HepG2 (cell line): ENCODE data around the gene C1orf21. TPM values are rescaled to one million over a fixed set of nuclear protein-coding genes. Genes with fewer than 3 reads are reported as not detected.

Source experiments
- ATF3 ChIP-seq: sonication (generic); formaldehyde crosslinking; IDR thresholded peaks from 2 replicates; pipeline ENCODE4 v1.4.0; 2020; ENCODE audit warnings: missing genetic modification reagents
- BORCS8-MEF2B ChIP-seq: sonication (generic); formaldehyde crosslinking; IDR thresholded peaks from 2 replicates; pipeline ENCODE4 v1.8.0; 2022; ENCODE audit warnings: mild to moderate bottlenecking, missing genetic modification reagents
- CBFB ChIP-seq: sonication (generic); formaldehyde crosslinking; IDR thresholded peaks from 2 replicates; pipeline ENCODE4 v1.4.0; 2020; ENCODE audit warnings: missing genetic modification reagents
- DPF2 ChIP-seq: sonication (generic); formaldehyde crosslinking; IDR thresholded peaks from 2 replicates; pipeline ENCODE4 v1.4.0; 2020; ENCODE audit warnings: mild to moderate bottlenecking, low read depth, missing genetic modification reagents, borderline replicate concordance
- MED8 ChIP-seq: sonication (generic); formaldehyde crosslinking; IDR thresholded peaks from 2 replicates; pipeline ENCODE4 v1.8.1; 2023; ENCODE audit warnings: mild to moderate bottlenecking, missing genetic modification reagents; ENCODE audit not compliant: insufficient replicate concordance
- NFAT5 ChIP-seq: sonication (generic); formaldehyde crosslinking; IDR thresholded peaks from 2 replicates; pipeline ENCODE4 v1.4.0; 2020; ENCODE audit warnings: missing genetic modification reagents
- PHF5A ChIP-seq: IDR thresholded peaks from one replicate; pipeline ENCODE4 v1.6.1; 2018; ENCODE audit warnings: low read depth, missing genetic modification reagents; ENCODE audit not compliant: unreplicated experiment
- POLR2AphosphoS5 ChIP-seq: IDR thresholded peaks from 2 replicates; pipeline ENCODE4 v1.6.1; 2012; ENCODE audit warnings: low read depth, low read length
- RAD51 ChIP-seq: fragments of 450-650 bp; IDR thresholded peaks from 2 replicates; pipeline ENCODE4 v1.6.1; 2016; ENCODE audit warnings: borderline replicate concordance
- RFX5 ChIP-seq: IDR thresholded peaks from 2 replicates; pipeline ENCODE4 v1.6.1; 2011; ENCODE audit warnings: low read depth, low read length, improper control_type of control experiment
- SALL1 ChIP-seq: sonication (generic); formaldehyde crosslinking; IDR thresholded peaks from 2 replicates; pipeline ENCODE4 v1.8.0; 2022; ENCODE audit warnings: mild to moderate bottlenecking, missing genetic modification reagents
- ZNF224 ChIP-seq: sonication (generic); formaldehyde crosslinking; IDR thresholded peaks from 2 replicates; pipeline ENCODE4 v1.5.0; 2020; ENCODE audit warnings: mild to moderate bottlenecking, missing genetic modification reagents
- ZNF253 ChIP-seq: sonication (generic); formaldehyde crosslinking; IDR thresholded peaks from 2 replicates; pipeline ENCODE4 v1.8.0; 2022; ENCODE audit warnings: mild to moderate bottlenecking, missing genetic modification reagents, borderline replicate concordance
- ZNF335 ChIP-seq: sonication (generic); formaldehyde crosslinking; IDR thresholded peaks from 2 replicates; pipeline ENCODE4 v1.4.0; 2020; ENCODE audit warnings: missing genetic modification reagents
- ZNF569 ChIP-seq: sonication (generic); formaldehyde crosslinking; IDR thresholded peaks from 2 replicates; pipeline ENCODE4 v1.5.0; 2020; ENCODE audit warnings: mild to moderate bottlenecking, missing genetic modification reagents, moderate library complexity, borderline replicate concordance
- polyA plus RNA-seq, 8 experiments: library from polyadenylated mRNA; depleted of rRNA in 3 of 8; stranded (reverse) in 7 of 8; unstranded in 1 of 8; fragments of >200 nt; fragmentation: Illumina TruSeq in 4 of 8; extraction: Trizol in 4 of 8; gene quantifications; 2 replicates each; pipeline versions ENCODE4 v1.2.1 to v1.2.3, GENCODE V29; 2011 to 2016; ENCODE audit warnings: low read depth in 4 of 8, missing spikeins in 1 of 8, mixed read lengths in 1 of 8; ENCODE audit not compliant: insufficient read depth in 1 of 8
- total RNA-seq, 5 experiments: library from RNA; depleted of rRNA; stranded (reverse); fragments of >200 nt; fragmentation: Illumina TruSeq; extraction: Trizol; gene quantifications; 2 replicates each; pipeline ENCODE4 v1.2.3, GENCODE V29; 2016; ENCODE audit warnings: low read depth in 1 of 5
- TF ChIP-seq, protein P1 (sequence below): sonication (generic); formaldehyde crosslinking; IDR thresholded peaks from 2 replicates; pipeline ENCODE4; 2020; ENCODE audit warnings: missing genetic modification reagents, mild to moderate bottlenecking, borderline replicate concordance
- TF ChIP-seq, protein P2 (sequence below): sonication (generic); formaldehyde crosslinking; IDR thresholded peaks from 2 replicates; pipeline ENCODE4 v1.5.0; 2020; ENCODE audit warnings: mild to moderate bottlenecking, missing genetic modification reagents
- TF ChIP-seq, protein P3 (sequence below): sonication (generic); formaldehyde crosslinking; IDR thresholded peaks from 2 replicates; pipeline ENCODE4 v1.4.0; 2020; ENCODE audit warnings: missing genetic modification reagents

The C1orf21 gene
- total and polyA plus RNA-seq, 2 of the 13 experiments (the other 11 are each of a cell fraction or from before 2014, with no cell fraction given), result not detected

DNA sequence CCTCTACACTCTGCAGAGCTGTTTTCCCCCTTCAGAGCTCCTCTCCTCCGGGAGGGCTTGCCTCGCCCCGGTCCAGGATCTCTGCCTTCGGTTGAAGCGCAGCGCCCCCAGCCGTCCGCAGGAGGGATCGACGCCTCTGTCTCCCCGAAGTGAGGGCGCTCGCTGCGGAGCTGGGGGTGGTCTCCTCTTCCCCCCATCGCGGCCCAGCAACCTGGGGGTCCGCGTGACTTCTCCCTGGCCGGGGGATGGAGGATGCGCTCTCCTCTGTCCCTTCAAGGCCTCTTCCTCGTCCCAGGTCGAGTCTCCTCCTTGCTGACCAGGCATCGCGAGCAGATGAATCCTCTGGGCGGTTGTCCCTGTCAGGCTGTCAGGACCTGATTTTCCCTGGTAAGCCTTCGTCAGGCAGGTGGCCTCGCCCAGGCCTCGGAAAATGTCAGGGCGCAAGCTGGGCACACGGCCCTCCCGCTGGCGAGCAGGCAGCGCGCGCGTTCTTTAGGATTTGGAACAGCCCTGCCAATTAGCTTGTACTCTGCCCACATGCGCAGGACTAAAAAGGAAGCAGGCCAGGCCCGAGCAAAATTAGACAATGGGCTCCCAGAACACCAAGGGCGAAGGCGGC, 277.3 kb downstream of the C1orf21 start (continued):
- TF ChIP-seq NFAT5 (CRISPR knock-in tag) (no peak), POLR2AphosphoS5 (no peak), MED8 (CRISPR knock-in tag) (no peak), BORCS8-MEF2B (CRISPR knock-in tag) (no peak), SALL1 (CRISPR knock-in tag) (peak; percentile 27; the same call in 1 of the 2 replicates), DPF2 (CRISPR knock-in tag) (no peak), ZNF569 (CRISPR knock-in tag) (no peak), ZNF224 (no peak), ZNF335 (no peak), RFX5 (no peak), ZNF253 (CRISPR knock-in tag) (no peak), CBFB (CRISPR knock-in tag) (no peak), RAD51 (no peak), ATF3 (CRISPR knock-in tag) (no peak), PHF5A (CRISPR knock-in tag) (no peak)
- TF ChIP-seq, protein P1, sequence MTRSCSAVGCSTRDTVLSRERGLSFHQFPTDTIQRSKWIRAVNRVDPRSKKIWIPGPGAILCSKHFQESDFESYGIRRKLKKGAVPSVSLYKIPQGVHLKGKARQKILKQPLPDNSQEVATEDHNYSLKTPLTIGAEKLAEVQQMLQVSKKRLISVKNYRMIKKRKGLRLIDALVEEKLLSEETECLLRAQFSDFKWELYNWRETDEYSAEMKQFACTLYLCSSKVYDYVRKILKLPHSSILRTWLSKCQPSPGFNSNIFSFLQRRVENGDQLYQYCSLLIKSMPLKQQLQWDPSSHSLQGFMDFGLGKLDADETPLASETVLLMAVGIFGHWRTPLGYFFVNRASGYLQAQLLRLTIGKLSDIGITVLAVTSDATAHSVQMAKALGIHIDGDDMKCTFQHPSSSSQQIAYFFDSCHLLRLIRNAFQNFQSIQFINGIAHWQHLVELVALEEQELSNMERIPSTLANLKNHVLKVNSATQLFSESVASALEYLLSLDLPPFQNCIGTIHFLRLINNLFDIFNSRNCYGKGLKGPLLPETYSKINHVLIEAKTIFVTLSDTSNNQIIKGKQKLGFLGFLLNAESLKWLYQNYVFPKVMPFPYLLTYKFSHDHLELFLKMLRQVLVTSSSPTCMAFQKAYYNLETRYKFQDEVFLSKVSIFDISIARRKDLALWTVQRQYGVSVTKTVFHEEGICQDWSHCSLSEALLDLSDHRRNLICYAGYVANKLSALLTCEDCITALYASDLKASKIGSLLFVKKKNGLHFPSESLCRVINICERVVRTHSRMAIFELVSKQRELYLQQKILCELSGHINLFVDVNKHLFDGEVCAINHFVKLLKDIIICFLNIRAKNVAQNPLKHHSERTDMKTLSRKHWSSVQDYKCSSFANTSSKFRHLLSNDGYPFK (CRISPR knock-in tag), result no peak
- TF ChIP-seq, protein P2, sequence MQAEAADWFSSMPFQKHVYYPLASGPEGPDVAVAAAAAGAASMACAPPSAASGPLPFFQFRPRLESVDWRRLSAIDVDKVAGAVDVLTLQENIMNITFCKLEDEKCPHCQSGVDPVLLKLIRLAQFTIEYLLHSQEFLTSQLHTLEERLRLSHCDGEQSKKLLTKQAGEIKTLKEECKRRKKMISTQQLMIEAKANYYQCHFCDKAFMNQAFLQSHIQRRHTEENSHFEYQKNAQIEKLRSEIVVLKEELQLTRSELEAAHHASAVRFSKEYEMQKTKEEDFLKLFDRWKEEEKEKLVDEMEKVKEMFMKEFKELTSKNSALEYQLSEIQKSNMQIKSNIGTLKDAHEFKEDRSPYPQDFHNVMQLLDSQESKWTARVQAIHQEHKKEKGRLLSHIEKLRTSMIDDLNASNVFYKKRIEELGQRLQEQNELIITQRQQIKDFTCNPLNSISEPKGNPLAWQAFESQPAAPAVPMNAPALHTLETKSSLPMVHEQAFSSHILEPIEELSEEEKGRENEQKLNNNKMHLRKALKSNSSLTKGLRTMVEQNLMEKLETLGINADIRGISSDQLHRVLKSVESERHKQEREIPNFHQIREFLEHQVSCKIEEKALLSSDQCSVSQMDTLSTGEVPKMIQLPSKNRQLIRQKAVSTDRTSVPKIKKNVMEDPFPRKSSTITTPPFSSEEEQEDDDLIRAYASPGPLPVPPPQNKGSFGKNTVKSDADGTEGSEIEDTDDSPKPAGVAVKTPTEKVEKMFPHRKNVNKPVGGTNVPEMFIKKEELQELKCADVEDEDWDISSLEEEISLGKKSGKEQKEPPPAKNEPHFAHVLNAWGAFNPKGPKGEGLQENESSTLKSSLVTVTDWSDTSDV (CRISPR knock-in tag), result 0 out of 2 replicates have a peak, but pooled peaks have one; percentile 28
- TF ChIP-seq, protein P3, sequence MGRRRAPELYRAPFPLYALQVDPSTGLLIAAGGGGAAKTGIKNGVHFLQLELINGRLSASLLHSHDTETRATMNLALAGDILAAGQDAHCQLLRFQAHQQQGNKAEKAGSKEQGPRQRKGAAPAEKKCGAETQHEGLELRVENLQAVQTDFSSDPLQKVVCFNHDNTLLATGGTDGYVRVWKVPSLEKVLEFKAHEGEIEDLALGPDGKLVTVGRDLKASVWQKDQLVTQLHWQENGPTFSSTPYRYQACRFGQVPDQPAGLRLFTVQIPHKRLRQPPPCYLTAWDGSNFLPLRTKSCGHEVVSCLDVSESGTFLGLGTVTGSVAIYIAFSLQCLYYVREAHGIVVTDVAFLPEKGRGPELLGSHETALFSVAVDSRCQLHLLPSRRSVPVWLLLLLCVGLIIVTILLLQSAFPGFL (CRISPR knock-in tag), result no peak
